Measurements from ENCODE around the gene KLHL35. TPM values are rescaled to one million over a fixed set of nuclear protein-coding genes. Genes with fewer than 3 reads are reported as not detected.

Gene KLHL35
- total and polyA plus RNA-seq, 2 experiments from 2014 or later: 0.63 to 1.7 TPM

- H3K4me1 ChIP-seq (ENCODE audit: insufficient read depth): peaks cover 30% of the 10 kb centered on the region
- 90% methylated on average over 1 of the region's 1 CpG for WGBS (ENCODE audit: low lambda C conversion rate, missing lambda C conversion rate)
- H3K4me2 ChIP-seq: no peak overlapping the region
- no peak overlapping the region for H3K4me3 ChIP-seq
- no peak overlapping the region for H2AFZ ChIP-seq
- no peak for DNase-seq (ENCODE audit: low spot score)
- no peaks in the 10 kb centered on the region for H3K79me2 ChIP-seq
- H3K9me2 ChIP-seq (replicated peaks; ENCODE audit: insufficient read depth): no peaks in the 10 kb centered on the region
- H3K9me3 ChIP-seq (ENCODE audit: low read depth): peaks cover 3% of the 10 kb centered on the region
- no peaks in the 10 kb centered on the region for H3K36me3 ChIP-seq (replicated peaks; ENCODE audit: insufficient read depth, low read depth)
- TF ChIP-seq EZH2phosphoT487 (IDR thresholded peaks at IDR 0.05; ENCODE audit: low read depth, severe bottlenecking, unreplicated experiment) (no peak), CTCF (IDR thresholded peaks at IDR 0.05; ENCODE audit: poor library complexity) (no peak), EZH2 (IDR thresholded peaks at IDR 0.05; ENCODE audit: borderline replicate concordance) (no peak)
- H3K27ac ChIP-seq: no peak overlapping the region
- H4K20me1 ChIP-seq (ENCODE audit: insufficient read depth, poor library complexity, severe bottlenecking): no peaks in the 10 kb centered on the region
- H3K27me3 ChIP-seq: peaks cover 7% of the 10 kb centered on the region
Measured at GRCh38 chr11:75424396-75424795, 8.6 kb downstream of the KLHL35 start.

GRCh38 chr11:75423721-75424120 lies 9.3 kb downstream of the KLHL35 start:
- no peaks in the 10 kb centered on the region for H3K9me2 ChIP-seq (replicated peaks; ENCODE audit: insufficient read depth)
- no peak overlapping the region for H3K4me3 ChIP-seq
- 95% methylated on average over 6 of the region's 9 CpGs for WGBS (ENCODE audit: low lambda C conversion rate, missing lambda C conversion rate)
- no peaks in the 10 kb centered on the region for H4K20me1 ChIP-seq (ENCODE audit: insufficient read depth, poor library complexity, severe bottlenecking)
- H3K79me2 ChIP-seq: no peaks in the 10 kb centered on the region
- H3K4me2 ChIP-seq: no peak overlapping the region
- H3K4me1 ChIP-seq (ENCODE audit: insufficient read depth): peaks cover 33% of the 10 kb centered on the region
- H3K27me3 ChIP-seq: peaks cover under 1% of the 10 kb centered on the region
- TF ChIP-seq CTCF (IDR thresholded peaks at IDR 0.05; ENCODE audit: poor library complexity): no peak
- no peak for TF ChIP-seq EZH2 (IDR thresholded peaks at IDR 0.05; ENCODE audit: borderline replicate concordance)
- TF ChIP-seq EZH2phosphoT487 (IDR thresholded peaks at IDR 0.05; ENCODE audit: low read depth, severe bottlenecking, unreplicated experiment): no peak
- no peaks in the 10 kb centered on the region for H3K36me3 ChIP-seq (replicated peaks; ENCODE audit: insufficient read depth, low read depth)
- DNase-seq (ENCODE audit: low spot score): no peak
- no peak overlapping the region for H2AFZ ChIP-seq
- no peaks in the 10 kb centered on the region for H3K9me3 ChIP-seq (ENCODE audit: low read depth)
- no peak overlapping the region for H3K27ac ChIP-seq

- no peaks in the 10 kb centered on the region for H3K36me3 ChIP-seq (replicated peaks; ENCODE audit: insufficient read depth, low read depth)
- H3K27ac ChIP-seq: peak overlapping the region; percentile 89
- peak; percentile 77 for DNase-seq (ENCODE audit: low spot score)
- no peak for TF ChIP-seq EZH2phosphoT487 (IDR thresholded peaks at IDR 0.05; ENCODE audit: low read depth, severe bottlenecking, unreplicated experiment)
- TF ChIP-seq EZH2 (IDR thresholded peaks at IDR 0.05; ENCODE audit: borderline replicate concordance): no peak
- TF ChIP-seq CTCF (IDR thresholded peaks at IDR 0.05; ENCODE audit: poor library complexity): no peak
- no peak overlapping the region for H3K4me3 ChIP-seq
- no peak overlapping the region for H2AFZ ChIP-seq
- H3K79me2 ChIP-seq: no peaks in the 10 kb centered on the region
- no peaks in the 10 kb centered on the region for H3K9me2 ChIP-seq (replicated peaks; ENCODE audit: insufficient read depth)
- H3K4me2 ChIP-seq: peak overlapping the region; percentile 54
- H4K20me1 ChIP-seq (ENCODE audit: insufficient read depth, poor library complexity, severe bottlenecking): no peaks in the 10 kb centered on the region
- no peaks in the 10 kb centered on the region for H3K9me3 ChIP-seq (ENCODE audit: low read depth)
- H3K27me3 ChIP-seq: no peaks in the 10 kb centered on the region
- H3K4me1 ChIP-seq (ENCODE audit: insufficient read depth): peaks cover 34% of the 10 kb centered on the region
- 73% methylated on average over 15 of the region's 15 CpGs for WGBS (ENCODE audit: low lambda C conversion rate, missing lambda C conversion rate)
Measured at GRCh38 chr11:75422248-75423231, 10.5 kb downstream of the KLHL35 start.
